Measurements from ENCODE around the gene ZNF555. TPM values are rescaled to one million over a fixed set of nuclear protein-coding genes. Genes with fewer than 3 reads are reported as not detected.

Gene ZNF555
- total and polyA plus RNA-seq, 9 of the 15 experiments (the other 6 are each of a cell fraction or from before 2014, with no cell fraction given): 2.0 to 6.7 (median 5.4) TPM

- H3K27ac ChIP-seq (ENCODE audit: extremely low read depth, low read depth, low read length): no peak overlapping the region
- no peaks in the 10 kb centered on the region for H3K9me1 ChIP-seq (ENCODE audit: control insufficient read depth, insufficient read depth, low read length)
- no peak for FAIRE-seq
- H3K36me3 ChIP-seq (ENCODE audit: control insufficient read depth, insufficient read depth, low read length): peaks cover 16% of the 10 kb centered on the region; the same call in 2 of the 3 replicates
- H3K4me3 ChIP-seq: no peak overlapping the region
- WGBS (ENCODE audit: insufficient coverage, low coverage, missing lambda C conversion rate): 88% methylated on average over 20 of the region's 20 CpGs
- H4K20me1 ChIP-seq (replicated peaks; ENCODE audit: control insufficient read depth, insufficient read depth, low read length): 0 out of 2 replicates have a peak, but pooled peaks cover 4% of the 10 kb centered on the region
- in situ Hi-C loops (cut with MboI): no loop called here
- no peak for DNase-seq (ENCODE audit: extremely low read depth in 1 of 4, low spot score in 3 of 4)
- H3K9ac ChIP-seq (ENCODE audit: insufficient read depth in 1 of 2, low read depth in 2 of 2, low read length in 2 of 2): peak overlapping the region in 1 of 2 experiments; percentile 28; a peak in 2 of 4 replicates
- no TSS peak for BruUV-seq (replicated peaks)
- H3K4me2 ChIP-seq (ENCODE audit: insufficient read depth, low read length): no peak overlapping the region
- CTCF ChIA-PET (ENCODE audit: low intra/inter-chr PET ratio): no interaction called here
- TF ChIP-seq RBFOX2 (IDR thresholded peaks at IDR 0.05; ENCODE audit: low read depth, low read length): peak; percentile 19; the same call in 1 of the 2 replicates
- TF ChIP-seq RNF2 (IDR thresholded peaks at IDR 0.05): no peak
- POLR2A ChIA-PET: no interaction called here
- ATAC-seq: no peak
- H3K9me3 ChIP-seq (replicated peaks; ENCODE audit: control insufficient read depth, insufficient read depth, low read depth, low read length): peaks cover 5% of the 10 kb centered on the region; the same call in 1 of the 2 replicates
- H3K27me3 ChIP-seq (ENCODE audit: control insufficient read depth in 2 of 2, insufficient read depth in 2 of 2, low read length in 2 of 2): no peaks in the 10 kb centered on the region
- peaks cover 71% of the 10 kb centered on the region for H3K79me2 ChIP-seq (ENCODE audit: control insufficient read depth, insufficient read depth, low read length)
- no peak overlapping the region for H2AFZ ChIP-seq (ENCODE audit: low read depth, low read length)
- peaks cover 12 to 25% of the 10 kb centered on the region in 2 experiments; a peak in 4 of 5 replicates for H3K4me1 ChIP-seq (replicated peaks in 1 of 2; ENCODE audit: control insufficient read depth in 2 of 2, insufficient read depth in 2 of 2, low read length in 2 of 2)
- intact Hi-C loops (cut with micrococcal nuclease): no loop called here
Measured at GRCh38 chr19:2906631-2907195, 65.4 kb downstream of the ZNF555 start.

Other genes starting within 250 kb of the ZNF555 start
Only the 7 nearest of the 12 such genes appear.
- gene SLC39A3, start 101.5 kb upstream of the ZNF555 start, total RNA-seq (2014; rRNA removed): 161 and 172 TPM in 2 replicates
- gene SLC39A3, start 101.5 kb upstream of the ZNF555 start, total RNA-seq (2014; rRNA removed; fragmentation: Illumina TruSeq; extraction: Trizol): 58.6 and 93.5 TPM in 2 replicates
- 87.1 and 91.3 TPM in 2 replicates for gene SLC39A3, start 101.5 kb upstream of the ZNF555 start, total RNA-seq (2015; rRNA removed; fragmentation: Illumina TruSeq; extraction: Trizol)
- 149 and 152 TPM in 2 replicates for gene SLC39A3, start 101.5 kb upstream of the ZNF555 start, total RNA-seq (2021)
- 127 and 145 TPM in 2 replicates for gene SLC39A3, start 101.5 kb upstream of the ZNF555 start, polyA plus RNA-seq (2011; rRNA removed)
- 215 and 268 TPM in 2 replicates for gene SLC39A3, start 101.5 kb upstream of the ZNF555 start, polyA plus RNA-seq (2014; fragmentation: Illumina TruSeq; extraction: Trizol)
- gene SLC39A3, start 101.5 kb upstream of the ZNF555 start, polyA plus RNA-seq (2014; fragmentation: Nextera tagmentation; extraction: Ambion mirVana): 1 to 10 TPM; 2.3 to 3.6 TPM
- gene SLC39A3, start 101.5 kb upstream of the ZNF555 start, polyA plus RNA-seq (2014; rRNA removed): 165 and 173 TPM in 2 replicates
- 73.2 and 106 TPM in 2 replicates for gene SGTA, start 58.2 kb upstream of the ZNF555 start, total RNA-seq (2014; rRNA removed)
- gene SGTA, start 58.2 kb upstream of the ZNF555 start, total RNA-seq (2014; rRNA removed; fragmentation: Illumina TruSeq; extraction: Trizol): 16.2 and 18.1 TPM in 2 replicates
- 49.9 and 50.8 TPM in 2 replicates for gene SGTA, start 58.2 kb upstream of the ZNF555 start, total RNA-seq (2015; rRNA removed; fragmentation: Illumina TruSeq; extraction: Trizol)
- gene SGTA, start 58.2 kb upstream of the ZNF555 start, total RNA-seq (2021): 106 and 110 TPM in 2 replicates
- gene SGTA, start 58.2 kb upstream of the ZNF555 start, polyA plus RNA-seq (2011; rRNA removed): 44.5 and 67.3 TPM in 2 replicates
- 72.3 and 101 TPM in 2 replicates for gene SGTA, start 58.2 kb upstream of the ZNF555 start, polyA plus RNA-seq (2014; fragmentation: Illumina TruSeq; extraction: Trizol)
- 1 to 10 TPM; 1.4 to 4.8 TPM for gene SGTA, start 58.2 kb upstream of the ZNF555 start, polyA plus RNA-seq (2014; fragmentation: Nextera tagmentation; extraction: Ambion mirVana)
- 87.3 and 89.9 TPM in 2 replicates for gene SGTA, start 58.2 kb upstream of the ZNF555 start, polyA plus RNA-seq (2014; rRNA removed)
- 255 and 325 TPM in 2 replicates for gene THOP1, start 56.0 kb upstream of the ZNF555 start, total RNA-seq (2014; rRNA removed)
- 43.6 and 58.2 TPM in 2 replicates for gene THOP1, start 56.0 kb upstream of the ZNF555 start, total RNA-seq (2014; rRNA removed; fragmentation: Illumina TruSeq; extraction: Trizol)
- gene THOP1, start 56.0 kb upstream of the ZNF555 start, total RNA-seq (2015; rRNA removed; fragmentation: Illumina TruSeq; extraction: Trizol): 97.6 and 106 TPM in 2 replicates
- 193 and 203 TPM in 2 replicates for gene THOP1, start 56.0 kb upstream of the ZNF555 start, total RNA-seq (2021)
- gene THOP1, start 56.0 kb upstream of the ZNF555 start, polyA plus RNA-seq (2011; rRNA removed): 96.1 and 122 TPM in 2 replicates
- gene THOP1, start 56.0 kb upstream of the ZNF555 start, polyA plus RNA-seq (2014; fragmentation: Illumina TruSeq; extraction: Trizol): 77.3 and 106 TPM in 2 replicates
- gene THOP1, start 56.0 kb upstream of the ZNF555 start, polyA plus RNA-seq (2014; fragmentation: Nextera tagmentation; extraction: Ambion mirVana): 1 to 10 TPM; 1.3 to 2.0 TPM
- 174 and 181 TPM in 2 replicates for gene THOP1, start 56.0 kb upstream of the ZNF555 start, polyA plus RNA-seq (2014; rRNA removed)
- 1.2 and 1.5 TPM in 2 replicates for gene ZNF554, start 21.6 kb upstream of the ZNF555 start, total RNA-seq (2014; rRNA removed)
- gene ZNF554, start 21.6 kb upstream of the ZNF555 start, total RNA-seq (2014; rRNA removed; fragmentation: Illumina TruSeq; extraction: Trizol): 1.0 and 1.4 TPM in 2 replicates
- 1.1 and 1.3 TPM in 2 replicates for gene ZNF554, start 21.6 kb upstream of the ZNF555 start, total RNA-seq (2015; rRNA removed; fragmentation: Illumina TruSeq; extraction: Trizol)
- 1.3 and 1.8 TPM in 2 replicates for gene ZNF554, start 21.6 kb upstream of the ZNF555 start, total RNA-seq (2021)
- 1.3 and 1.5 TPM in 2 replicates for gene ZNF554, start 21.6 kb upstream of the ZNF555 start, polyA plus RNA-seq (2011; rRNA removed)
- gene ZNF554, start 21.6 kb upstream of the ZNF555 start, polyA plus RNA-seq (2014; fragmentation: Illumina TruSeq; extraction: Trizol): 0.89 and 1.0 TPM in 2 replicates
- under 1 TPM; 0.07 to 0.31 TPM for gene ZNF554, start 21.6 kb upstream of the ZNF555 start, polyA plus RNA-seq (2014; fragmentation: Nextera tagmentation; extraction: Ambion mirVana)
- gene ZNF554, start 21.6 kb upstream of the ZNF555 start, polyA plus RNA-seq (2014; rRNA removed): 1.1 and 1.4 TPM in 2 replicates
- 0.12 and 0.36 TPM in 2 replicates for gene ZNF556, start 25.9 kb downstream of the ZNF555 start, total RNA-seq (2014; rRNA removed)
- 0.03 and 0.33 TPM in 2 replicates for gene ZNF556, start 25.9 kb downstream of the ZNF555 start, total RNA-seq (2014; rRNA removed; fragmentation: Illumina TruSeq; extraction: Trizol)
- 0.11 TPM in 1 of 2 replicates, not detected in the other for gene ZNF556, start 25.9 kb downstream of the ZNF555 start, total RNA-seq (2015; rRNA removed; fragmentation: Illumina TruSeq; extraction: Trizol)
- gene ZNF556, start 25.9 kb downstream of the ZNF555 start, total RNA-seq (2021): 0.11 TPM in 1 of 2 replicates, not detected in the other
- not detected in 2 replicates for gene ZNF556, start 25.9 kb downstream of the ZNF555 start, polyA plus RNA-seq (2011; rRNA removed)
- gene ZNF556, start 25.9 kb downstream of the ZNF555 start, polyA plus RNA-seq (2014; fragmentation: Illumina TruSeq; extraction: Trizol): 0.01 and 0.06 TPM in 2 replicates
- gene ZNF556, start 25.9 kb downstream of the ZNF555 start, polyA plus RNA-seq (2014; fragmentation: Nextera tagmentation; extraction: Ambion mirVana): under 1 TPM; 0.01 to 0.10 TPM
- gene ZNF556, start 25.9 kb downstream of the ZNF555 start, polyA plus RNA-seq (2014; rRNA removed): 0.08 and 0.09 TPM in 2 replicates
- 7.3 and 8.5 TPM in 2 replicates for gene ZNF57, start 59.5 kb downstream of the ZNF555 start, total RNA-seq (2014; rRNA removed)
- gene ZNF57, start 59.5 kb downstream of the ZNF555 start, total RNA-seq (2014; rRNA removed; fragmentation: Illumina TruSeq; extraction: Trizol): 13.4 and 13.5 TPM in 2 replicates
- 10.8 and 11.5 TPM in 2 replicates for gene ZNF57, start 59.5 kb downstream of the ZNF555 start, total RNA-seq (2015; rRNA removed; fragmentation: Illumina TruSeq; extraction: Trizol)
- gene ZNF57, start 59.5 kb downstream of the ZNF555 start, total RNA-seq (2021): 7.7 and 7.8 TPM in 2 replicates
- 10.8 and 12.8 TPM in 2 replicates for gene ZNF57, start 59.5 kb downstream of the ZNF555 start, polyA plus RNA-seq (2011; rRNA removed)
- gene ZNF57, start 59.5 kb downstream of the ZNF555 start, polyA plus RNA-seq (2014; fragmentation: Illumina TruSeq; extraction: Trizol): 9.6 and 11.9 TPM in 2 replicates
- 1 to 10 TPM; 3.9 to 6.2 TPM for gene ZNF57, start 59.5 kb downstream of the ZNF555 start, polyA plus RNA-seq (2014; fragmentation: Nextera tagmentation; extraction: Ambion mirVana)
- gene ZNF57, start 59.5 kb downstream of the ZNF555 start, polyA plus RNA-seq (2014; rRNA removed): 7.0 and 7.7 TPM in 2 replicates
- gene ZNF77, start 103.5 kb downstream of the ZNF555 start, total RNA-seq (2014; rRNA removed): 6.5 and 8.6 TPM in 2 replicates
- 11.2 and 13.5 TPM in 2 replicates for gene ZNF77, start 103.5 kb downstream of the ZNF555 start, total RNA-seq (2014; rRNA removed; fragmentation: Illumina TruSeq; extraction: Trizol)
- gene ZNF77, start 103.5 kb downstream of the ZNF555 start, total RNA-seq (2015; rRNA removed; fragmentation: Illumina TruSeq; extraction: Trizol): 10.2 and 11.2 TPM in 2 replicates
- 6.7 and 6.8 TPM in 2 replicates for gene ZNF77, start 103.5 kb downstream of the ZNF555 start, total RNA-seq (2021)
- gene ZNF77, start 103.5 kb downstream of the ZNF555 start, polyA plus RNA-seq (2011; rRNA removed): 12.3 and 14.5 TPM in 2 replicates
- gene ZNF77, start 103.5 kb downstream of the ZNF555 start, polyA plus RNA-seq (2014; fragmentation: Illumina TruSeq; extraction: Trizol): 7.7 and 10.7 TPM in 2 replicates
- gene ZNF77, start 103.5 kb downstream of the ZNF555 start, polyA plus RNA-seq (2014; fragmentation: Nextera tagmentation; extraction: Ambion mirVana): 1 to 10 TPM; 4.3 to 4.9 TPM
- gene ZNF77, start 103.5 kb downstream of the ZNF555 start, polyA plus RNA-seq (2014; rRNA removed): 8.1 and 8.2 TPM in 2 replicates

Data from K562 (cell line).